ENCODE data around the gene QRFP.

DNA sequence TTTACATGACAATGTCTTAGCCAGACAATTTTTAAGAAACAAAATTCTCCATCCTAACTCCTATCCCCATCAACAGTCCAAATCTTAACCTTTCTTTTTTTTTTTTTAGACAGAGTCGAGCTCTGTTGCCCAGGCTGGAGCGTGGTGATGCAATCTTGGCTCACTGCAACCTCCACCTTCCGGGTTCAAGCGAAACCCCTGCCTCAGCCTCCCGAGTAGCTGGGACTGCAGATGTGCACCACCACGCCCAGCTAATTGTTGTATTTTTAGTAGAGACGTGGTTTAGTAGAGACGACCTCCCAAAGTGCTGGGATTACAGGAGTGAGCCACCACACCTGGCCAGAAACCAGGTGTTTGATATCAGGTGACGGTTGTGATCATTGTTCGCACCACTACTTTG is 51.4 kb downstream of the QRFP start:
- TF ChIP-seq, protein P1, sequence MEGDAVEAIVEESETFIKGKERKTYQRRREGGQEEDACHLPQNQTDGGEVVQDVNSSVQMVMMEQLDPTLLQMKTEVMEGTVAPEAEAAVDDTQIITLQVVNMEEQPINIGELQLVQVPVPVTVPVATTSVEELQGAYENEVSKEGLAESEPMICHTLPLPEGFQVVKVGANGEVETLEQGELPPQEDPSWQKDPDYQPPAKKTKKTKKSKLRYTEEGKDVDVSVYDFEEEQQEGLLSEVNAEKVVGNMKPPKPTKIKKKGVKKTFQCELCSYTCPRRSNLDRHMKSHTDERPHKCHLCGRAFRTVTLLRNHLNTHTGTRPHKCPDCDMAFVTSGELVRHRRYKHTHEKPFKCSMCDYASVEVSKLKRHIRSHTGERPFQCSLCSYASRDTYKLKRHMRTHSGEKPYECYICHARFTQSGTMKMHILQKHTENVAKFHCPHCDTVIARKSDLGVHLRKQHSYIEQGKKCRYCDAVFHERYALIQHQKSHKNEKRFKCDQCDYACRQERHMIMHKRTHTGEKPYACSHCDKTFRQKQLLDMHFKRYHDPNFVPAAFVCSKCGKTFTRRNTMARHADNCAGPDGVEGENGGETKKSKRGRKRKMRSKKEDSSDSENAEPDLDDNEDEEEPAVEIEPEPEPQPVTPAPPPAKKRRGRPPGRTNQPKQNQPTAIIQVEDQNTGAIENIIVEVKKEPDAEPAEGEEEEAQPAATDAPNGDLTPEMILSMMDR (IDR thresholded peaks at IDR 0.05), result no peak
- TF ChIP-seq POLR2A (IDR thresholded peaks at IDR 0.05), result no peak
